Endothelial cell of umbilical vein (primary cell): ENCODE measurements around the gene CTDP1. TPM values are rescaled to one million over a fixed set of nuclear protein-coding genes. Genes with fewer than 3 reads are reported as not detected.

ENCODE experiments used
- BruUV-seq: library from RNA; stranded (reverse); fragments of 400-500 nt; replicated peaks from 2 replicates; lab custom pipeline; 2021; lab: Mats Ljungman, UMichigan
- CTCF ChIA-PET: fragments of 300-600, 350-600 bp; sonication (Branson Sonifier 250); formaldehyde crosslinking; loops from one replicate; lab custom pipeline; 2021; ENCODE audit warnings: antibody characterized with exemption, inconsistent platforms; lab: Charles Lee
- POLR2A ChIA-PET: fragments of 300-600, 350-600 bp; sonication (Branson Sonifier 250); formaldehyde crosslinking; loops from one replicate; lab custom pipeline; 2021; ENCODE audit warnings: antibody characterized with exemption, inconsistent platforms; lab: Charles Lee
- DNase-seq: peaks from one replicate; pipeline ENCODE4 v3.0.0-alpha.2; 2011; ENCODE audit warnings: low read depth, low spot score
- FAIRE-seq: peaks from 2 replicates; lab custom pipeline; 2011; peaks lifted over from hg19 to GRCh38; lab: Jason Lieb, UNC
- H2AFZ ChIP-seq: 2 replicates; pipeline ENCODE4 v1.6.0; 2012; ENCODE audit warnings: low read depth, low read length, control low read depth, inconsistent platforms
- H3K27ac ChIP-seq: 2 replicates; pipeline ENCODE4 v1.5.1; 2011; ENCODE audit warnings: low read depth, mild to moderate bottlenecking, control low read depth, low read length, moderate library complexity; ENCODE audit not compliant: insufficient read depth
- H3K27me3 ChIP-seq, 2 experiments: 2 replicates each; pipeline versions ENCODE4 v1.6.0 to v1.6.1; 2011; ENCODE audit warnings: low read length in 2 of 2, mixed read lengths in 1 of 2; ENCODE audit not compliant: control insufficient read depth in 2 of 2, insufficient read depth in 2 of 2
- H3K36me3 ChIP-seq, 2 experiments: 2 replicates in 1 of 2; 3 replicates in 1 of 2; pipeline ENCODE4 v1.5.1; 2011; ENCODE audit warnings: low read length in 2 of 2, mild to moderate bottlenecking in 1 of 2, moderate library complexity in 1 of 2; ENCODE audit not compliant: control insufficient read depth in 2 of 2, insufficient read depth in 2 of 2; ENCODE audit errors: extremely low read depth in 1 of 2
- H3K4me1 ChIP-seq: 3 replicates; pipeline ENCODE4 v1.5.1; 2011; ENCODE audit warnings: mild to moderate bottlenecking, low read length; ENCODE audit not compliant: control insufficient read depth, insufficient read depth; ENCODE audit errors: extremely low read depth
- H3K4me2 ChIP-seq: 2 replicates; pipeline ENCODE4 v1.6.1; 2011; ENCODE audit warnings: low read length, control low read depth, mixed read lengths; ENCODE audit not compliant: insufficient read depth
- H3K4me3 ChIP-seq, 3 experiments: fragments of 200-600 bp in 1 of 3; sonication (generic), shearing (Covaris generic) in 1 of 3; replicated peaks in 1 of 3; 2 replicates each; pipeline ENCODE4 v1.5.1; 2011 to 2016; ENCODE audit warnings: control low read depth in 3 of 3, low read length in 3 of 3, mild to moderate bottlenecking in 2 of 3, inconsistent platforms in 1 of 3, low read depth in 1 of 3, moderate library complexity in 1 of 3; ENCODE audit not compliant: insufficient read depth in 1 of 3
- H3K79me2 ChIP-seq: 2 replicates; pipeline ENCODE4 v1.6.0; 2012; ENCODE audit warnings: low read length, inconsistent platforms; ENCODE audit not compliant: control insufficient read depth, insufficient read depth
- H3K9ac ChIP-seq: replicated peaks from 2 replicates; pipeline ENCODE3; 2011; ENCODE audit warnings: low read length, control low read depth; ENCODE audit not compliant: insufficient read depth; ENCODE audit errors: extremely low read depth
- H3K9me1 ChIP-seq: replicated peaks from 3 replicates; pipeline ENCODE4 v1.6.0; 2011; ENCODE audit warnings: mild to moderate bottlenecking, low read length; ENCODE audit not compliant: control insufficient read depth, insufficient read depth; ENCODE audit errors: extremely low read depth
- H3K9me3 ChIP-seq: replicated peaks from 2 replicates; pipeline ENCODE4 v1.5.1; 2012; ENCODE audit warnings: low read length, inconsistent platforms; ENCODE audit not compliant: control insufficient read depth, insufficient read depth
- H4K20me1 ChIP-seq: replicated peaks from 2 replicates; pipeline ENCODE3; 2011; ENCODE audit warnings: mild to moderate bottlenecking, low read length; ENCODE audit not compliant: control insufficient read depth, insufficient read depth; ENCODE audit errors: extremely low read depth
- FOS ChIP-seq: IDR thresholded peaks from 2 replicates; pipeline ENCODE4 v1.6.1; 2011; ENCODE audit warnings: mild to moderate bottlenecking, low read length, moderate library complexity, borderline replicate concordance; ENCODE audit not compliant: insufficient read depth
- GATA2 ChIP-seq: IDR thresholded peaks from 2 replicates; pipeline ENCODE4 v1.7.0; 2011; ENCODE audit warnings: low read depth, mild to moderate bottlenecking, moderate library complexity, mixed read lengths, low read length; ENCODE audit not compliant: insufficient read length, insufficient read depth
- MYC ChIP-seq: IDR thresholded peaks from one replicate; pipeline ENCODE4 v1.6.1; 2011; ENCODE audit warnings: mild to moderate bottlenecking, low read depth, low read length
- POLR2AphosphoS5 ChIP-seq: IDR thresholded peaks from 2 replicates; pipeline ENCODE4 v1.6.1; 2012; ENCODE audit warnings: low read depth, mild to moderate bottlenecking, control low read depth, low read length, moderate library complexity; ENCODE audit not compliant: insufficient read depth
- dilution Hi-C: fragments of 300-500 bp; cut with MboI; formaldehyde crosslinking; loops from one replicate; pipeline ENCODE4 v1.15.0; 2019; ENCODE audit warnings: low sequenced_read_pairs; ENCODE audit not compliant: extremely low pct_ligation_motif_present
- intact Hi-C: fragments of 100-400 bp; cut with micrococcal nuclease; formaldehyde crosslinking; loops from one replicate; pipeline ENCODE4 v1.10.0; 2022
- polyA plus RNA-seq, 4 experiments: library from polyadenylated mRNA; depleted of rRNA in 3 of 4; stranded (reverse) in 3 of 4; unstranded in 1 of 4; fragments of >200 nt; gene quantifications; 2 replicates each; pipeline versions ENCODE4 v1.2.1 to v1.2.3, GENCODE V29; 2011 to 2012; ENCODE audit warnings: missing spikeins in 1 of 4
- total RNA-seq: library from RNA; stranded (reverse); gene quantifications from 2 replicates; pipeline ENCODE4 v1.2.3, GENCODE V29; 2021
- TF ChIP-seq, protein P1 (sequence below), 2 donors: IDR thresholded peaks; 1 replicate in 1 of 2; 2 replicates in 1 of 2; pipeline ENCODE4 v1.5.1; 2011; ENCODE audit warnings: low read length in 2 of 2, mild to moderate bottlenecking in 2 of 2, moderate library complexity in 2 of 2, control low read depth in 1 of 2, inconsistent platforms in 1 of 2, low read depth in 1 of 2; ENCODE audit not compliant: insufficient read depth in 1 of 2; ENCODE audit errors: extremely low read depth in 1 of 2

Gene CTDP1
- total and polyA plus RNA-seq, 2 donors (not counting 3 experiments of a cell fraction or from before 2014, with no cell fraction given) = 15.3 to 27.6 TPM

DNA sequence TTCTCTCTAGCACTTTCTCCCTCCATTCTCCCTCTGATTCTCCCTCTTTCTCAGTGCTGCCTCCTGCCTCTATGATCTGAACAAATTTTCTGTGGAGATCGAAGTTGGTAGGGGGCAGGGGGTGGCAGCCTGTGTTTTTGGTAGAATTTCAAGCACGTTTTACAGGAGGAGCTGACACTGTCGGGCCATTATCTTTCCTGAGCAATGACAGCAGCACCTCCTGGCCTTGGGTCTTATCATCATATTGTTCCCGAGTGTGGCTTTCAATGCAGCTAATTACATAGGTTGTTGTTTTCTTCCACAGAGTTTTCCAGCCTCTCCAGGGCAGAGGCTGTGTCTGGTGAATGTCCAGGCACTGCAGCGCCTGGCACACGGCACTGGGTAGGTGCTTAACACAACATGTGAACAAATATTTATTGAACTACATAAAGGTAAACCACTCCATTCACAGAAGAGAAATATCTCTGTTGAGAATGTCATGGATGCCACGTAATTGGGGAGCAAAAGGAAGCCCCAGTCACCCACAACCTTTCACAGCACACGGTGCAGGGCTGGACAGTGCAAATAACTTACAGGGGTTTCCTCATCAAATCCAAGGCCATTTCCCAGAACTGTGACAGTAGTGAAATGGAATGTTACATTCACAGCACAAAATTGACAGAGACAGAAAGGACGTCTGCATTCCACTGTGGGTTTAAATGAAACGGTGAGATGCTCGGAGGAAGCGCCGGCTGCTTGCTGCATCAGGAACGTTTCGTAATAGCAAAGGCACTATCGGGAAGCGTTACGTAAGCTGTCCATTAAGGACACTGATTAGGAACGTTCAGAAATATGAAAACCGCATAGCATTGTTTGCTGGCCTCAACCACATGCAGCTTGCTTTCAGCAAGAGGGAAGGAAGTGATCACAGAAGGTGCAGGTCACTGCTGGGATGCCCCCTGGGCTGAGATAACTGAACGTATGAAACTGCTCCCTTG lies 111.7 kb downstream of the CTDP1 start:
- Histone ChIP-seq H3K9me3 (no peaks in the 10 kb centered on the region), H3K4me1 (peaks cover 2% of the 10 kb centered on the region), H4K20me1 (no peaks in the 10 kb centered on the region), H3K4me2 (no peak overlapping the region), H3K27me3 (peaks cover 16 to 18% of the 10 kb centered on the region in 2 experiments), H3K9ac (no peak overlapping the region), H3K9me1 (no peaks in the 10 kb centered on the region), H3K79me2 (no peaks in the 10 kb centered on the region), H2AFZ (no peak overlapping the region), H3K27ac (no peak overlapping the region), H3K36me3 (no peaks in the 10 kb centered on the region), H3K4me3 (no peak overlapping the region)
- intact Hi-C loops = loop anchor here (10.0 kb wide), 1 partner anchor 164 kb away; the partner anchor contains the start of gene SLC66A2
- dilution Hi-C loops = no loop called here
- FAIRE-seq (no peak), DNase-seq (no peak)
- no TSS peak for BruUV-seq
- ChIA-PET POLR2A (no interaction called here), CTCF (no interaction called here)
- no peak for TF ChIP-seq MYC
- TF ChIP-seq POLR2AphosphoS5 = no peak
- no peak for TF ChIP-seq GATA2
- TF ChIP-seq, protein P1, sequence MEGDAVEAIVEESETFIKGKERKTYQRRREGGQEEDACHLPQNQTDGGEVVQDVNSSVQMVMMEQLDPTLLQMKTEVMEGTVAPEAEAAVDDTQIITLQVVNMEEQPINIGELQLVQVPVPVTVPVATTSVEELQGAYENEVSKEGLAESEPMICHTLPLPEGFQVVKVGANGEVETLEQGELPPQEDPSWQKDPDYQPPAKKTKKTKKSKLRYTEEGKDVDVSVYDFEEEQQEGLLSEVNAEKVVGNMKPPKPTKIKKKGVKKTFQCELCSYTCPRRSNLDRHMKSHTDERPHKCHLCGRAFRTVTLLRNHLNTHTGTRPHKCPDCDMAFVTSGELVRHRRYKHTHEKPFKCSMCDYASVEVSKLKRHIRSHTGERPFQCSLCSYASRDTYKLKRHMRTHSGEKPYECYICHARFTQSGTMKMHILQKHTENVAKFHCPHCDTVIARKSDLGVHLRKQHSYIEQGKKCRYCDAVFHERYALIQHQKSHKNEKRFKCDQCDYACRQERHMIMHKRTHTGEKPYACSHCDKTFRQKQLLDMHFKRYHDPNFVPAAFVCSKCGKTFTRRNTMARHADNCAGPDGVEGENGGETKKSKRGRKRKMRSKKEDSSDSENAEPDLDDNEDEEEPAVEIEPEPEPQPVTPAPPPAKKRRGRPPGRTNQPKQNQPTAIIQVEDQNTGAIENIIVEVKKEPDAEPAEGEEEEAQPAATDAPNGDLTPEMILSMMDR (IDR thresholded peaks at IDR 0.05; ENCODE audit: extremely low read depth in 1 of 2, insufficient read depth in 1 of 2, low read depth in 1 of 2, low read length in 2 of 2) = no peak
- no peak for TF ChIP-seq FOS
